Measurements from ENCODE around the gene CHRDL1.

CHRDL1 gene

GRCh38 chrX:110646386-110646785 lies 149.2 kb downstream of the CHRDL1 start:
- DNase-seq, result no peak
